WI38 (cell line): Measurements from ENCODE around the gene MDFI.

Experiments used
- H3K4me3 ChIP-seq: 2 replicates; pipeline ENCODE4 v1.5.1; 2011; ENCODE audit warnings: low read depth, mild to moderate bottlenecking, control low read depth, low read length
- TF ChIP-seq, protein P1 (sequence below): IDR thresholded peaks from 2 replicates; pipeline ENCODE4 v1.5.1; 2012; ENCODE audit warnings: low read depth, mild to moderate bottlenecking, control low read depth, low read length

The MDFI gene

DNA sequence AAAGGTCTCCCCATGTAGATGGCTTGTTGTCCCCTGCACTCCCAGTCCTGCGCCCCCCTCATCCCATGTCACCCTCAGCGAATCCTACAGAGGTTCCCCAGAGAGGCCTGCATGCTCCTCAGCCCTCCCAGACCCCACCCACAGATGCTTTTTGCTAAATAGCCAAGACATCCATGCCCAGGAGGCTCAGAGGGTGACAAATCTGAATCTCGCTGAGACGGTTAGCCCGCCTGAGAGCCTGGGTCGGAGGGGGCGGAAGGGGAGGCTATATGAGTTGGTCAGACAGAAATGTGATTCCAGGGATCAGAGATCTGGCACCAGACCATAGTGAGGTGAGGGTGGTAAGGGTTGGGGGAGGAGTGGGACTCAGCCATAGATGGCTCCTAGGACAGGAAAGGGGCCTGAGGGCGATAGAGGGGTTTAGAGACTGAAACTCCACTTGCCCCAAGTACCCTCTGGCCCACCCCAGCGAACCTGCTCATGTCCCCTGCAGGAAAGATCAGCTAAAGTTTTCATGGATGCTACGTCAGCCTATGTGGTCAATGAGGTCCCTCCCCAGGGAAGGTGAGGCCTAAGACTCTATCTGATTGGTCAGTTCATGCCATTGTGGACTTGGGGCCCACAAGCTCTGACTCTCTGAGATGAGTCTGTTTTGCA lies 63.9 kb downstream of the MDFI start:
- H3K4me3 ChIP-seq, result no peak overlapping the region
- TF ChIP-seq, protein P1, sequence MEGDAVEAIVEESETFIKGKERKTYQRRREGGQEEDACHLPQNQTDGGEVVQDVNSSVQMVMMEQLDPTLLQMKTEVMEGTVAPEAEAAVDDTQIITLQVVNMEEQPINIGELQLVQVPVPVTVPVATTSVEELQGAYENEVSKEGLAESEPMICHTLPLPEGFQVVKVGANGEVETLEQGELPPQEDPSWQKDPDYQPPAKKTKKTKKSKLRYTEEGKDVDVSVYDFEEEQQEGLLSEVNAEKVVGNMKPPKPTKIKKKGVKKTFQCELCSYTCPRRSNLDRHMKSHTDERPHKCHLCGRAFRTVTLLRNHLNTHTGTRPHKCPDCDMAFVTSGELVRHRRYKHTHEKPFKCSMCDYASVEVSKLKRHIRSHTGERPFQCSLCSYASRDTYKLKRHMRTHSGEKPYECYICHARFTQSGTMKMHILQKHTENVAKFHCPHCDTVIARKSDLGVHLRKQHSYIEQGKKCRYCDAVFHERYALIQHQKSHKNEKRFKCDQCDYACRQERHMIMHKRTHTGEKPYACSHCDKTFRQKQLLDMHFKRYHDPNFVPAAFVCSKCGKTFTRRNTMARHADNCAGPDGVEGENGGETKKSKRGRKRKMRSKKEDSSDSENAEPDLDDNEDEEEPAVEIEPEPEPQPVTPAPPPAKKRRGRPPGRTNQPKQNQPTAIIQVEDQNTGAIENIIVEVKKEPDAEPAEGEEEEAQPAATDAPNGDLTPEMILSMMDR, result no peak

DNA sequence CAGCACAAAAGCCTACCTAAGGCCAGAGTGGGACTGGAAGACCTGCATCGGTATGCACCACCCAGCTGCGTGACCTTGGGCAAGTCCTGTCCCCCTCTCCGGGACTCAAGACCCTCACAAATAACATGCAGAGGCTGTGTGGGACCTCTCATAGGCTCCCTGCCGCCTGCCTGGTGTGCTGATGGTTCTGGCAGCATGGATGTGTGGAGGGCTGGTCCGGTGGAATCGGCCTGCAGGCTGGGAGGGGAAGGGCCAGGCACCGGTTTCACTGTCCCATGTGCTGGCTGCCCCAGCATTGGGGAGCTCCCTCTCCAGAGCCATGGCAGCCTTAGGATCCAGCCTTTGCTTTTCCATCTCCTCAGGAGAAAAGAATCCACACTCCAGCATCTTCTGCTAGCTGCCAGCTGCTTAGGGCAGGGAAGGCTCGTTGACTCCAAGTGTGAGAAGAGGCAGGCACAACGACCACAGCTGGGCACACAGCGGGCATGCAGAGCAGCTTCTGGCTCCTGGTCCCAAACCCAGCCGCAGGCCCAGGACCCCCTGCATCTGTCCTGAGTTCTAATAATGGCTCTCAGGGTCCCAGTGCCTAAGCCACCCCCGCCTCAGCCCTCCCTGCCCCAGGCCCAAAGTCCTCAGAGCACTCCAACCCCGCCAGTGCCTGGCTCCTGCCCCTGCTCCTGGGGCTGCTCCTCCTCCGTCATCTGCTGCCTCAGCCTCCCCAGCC lies 64.7 kb downstream of the MDFI start:
- H3K4me3 ChIP-seq, result no peak overlapping the region
- TF ChIP-seq, protein P1, result no peak
